ENCODE data around the gene NHERF1. TPM values are rescaled to one million over a fixed set of nuclear protein-coding genes. Genes with fewer than 3 reads are reported as not detected.

Gene NHERF1
- total RNA-seq, 2 donors from 2014 or later = 20.2 to 30.9 TPM

DNA sequence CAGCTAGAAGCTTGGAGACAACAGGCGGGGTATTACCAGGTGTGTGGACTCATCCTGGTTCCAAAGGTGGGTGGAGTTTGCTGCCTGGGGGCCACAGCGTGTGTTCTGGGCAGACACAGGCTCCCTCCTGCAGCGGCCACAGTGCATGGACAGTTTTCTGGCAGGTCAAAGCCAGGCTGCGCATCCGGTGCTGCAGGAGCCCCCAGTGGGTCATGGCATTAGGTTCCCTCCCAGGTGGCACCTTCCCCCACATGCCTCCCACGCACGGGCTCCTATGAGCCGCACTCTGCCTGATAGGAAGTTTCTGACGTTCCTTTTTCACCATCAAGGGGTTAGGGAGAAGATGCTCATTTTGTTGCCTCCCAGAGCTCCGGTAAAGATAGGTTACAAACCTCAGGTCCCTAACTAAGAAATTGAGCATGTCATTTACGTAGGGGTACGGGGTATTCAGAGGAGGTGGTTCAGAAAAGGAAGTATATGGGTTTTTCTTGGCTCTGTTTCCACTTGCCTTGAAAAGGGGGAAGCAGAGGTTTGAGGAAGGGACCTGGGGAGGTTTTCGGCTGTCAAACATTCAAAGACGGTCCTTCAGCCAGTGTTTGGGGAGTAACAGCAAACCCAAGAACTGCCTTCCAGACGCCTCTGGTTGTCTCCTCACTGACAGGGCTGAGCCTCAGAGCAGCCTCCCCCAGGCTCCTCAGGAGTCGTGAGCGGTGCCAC, 60.4 kb downstream of the NHERF1 start:
- Histone ChIP-seq H3K27ac (no peak overlapping the region), H3K4me1 (peaks cover 0 to 38% of the 10 kb centered on the region in 2 donors), H3K36me3 (peaks cover 4% of the 10 kb centered on the region), H3K4me3 (no peak overlapping the region), H3K27me3 (no peaks in the 10 kb centered on the region), H3K9me3 (no peaks in the 10 kb centered on the region)
- DNase-seq (ENCODE audit: low spot score) = no peak
- TF ChIP-seq CTCF (IDR thresholded peaks at IDR 0.05) = no peak

GRCh38 chr17:74810699-74811485, 62.5 kb downstream of the NHERF1 start:
- Histone ChIP-seq H3K27ac (peak overlapping the region in 1 of 2 donors; percentile 17), H3K4me1 (peaks cover 0 to 46% of the 10 kb centered on the region in 2 donors), H3K4me3 (no peak overlapping the region), H3K27me3 (no peaks in the 10 kb centered on the region), H3K9me3 (no peaks in the 10 kb centered on the region), H3K36me3 (no peaks in the 10 kb centered on the region)
- DNase-seq (ENCODE audit: low spot score) = no peak
- TF ChIP-seq CTCF (IDR thresholded peaks at IDR 0.05) = no peak

- no peak for DNase-seq (ENCODE audit: low spot score)
- TF ChIP-seq CTCF (IDR thresholded peaks at IDR 0.05) = no peak
These were observed 63.9 kb downstream of the NHERF1 start for GRCh38 chr17:74812109-74813009.

GRCh38 chr17:74814453-74814852, 66.0 kb downstream of the NHERF1 start:
- H3K27ac ChIP-seq = no peak overlapping the region
- no peak for DNase-seq (ENCODE audit: low spot score)
- peaks cover 0 to 46% of the 10 kb centered on the region in 2 donors for H3K4me1 ChIP-seq
- TF ChIP-seq CTCF (IDR thresholded peaks at IDR 0.05) = peak in 1 of 2 donors; percentile 20
- no peak overlapping the region for H3K4me3 ChIP-seq
- H3K27me3 ChIP-seq = no peaks in the 10 kb centered on the region
- no peaks in the 10 kb centered on the region for H3K9me3 ChIP-seq
- no peaks in the 10 kb centered on the region for H3K36me3 ChIP-seq

More at GRCh38 chr17:74812109-74813009, 63.9 kb downstream of the NHERF1 start:
- Histone ChIP-seq H3K27ac (peak overlapping the region; percentile 70 to 77), H3K36me3 (no peaks in the 10 kb centered on the region), H3K27me3 (no peaks in the 10 kb centered on the region), H3K4me1 (peaks cover 0 to 46% of the 10 kb centered on the region in 2 donors), H3K9me3 (no peaks in the 10 kb centered on the region), H3K4me3 (peak overlapping the region; percentile 20 to 34)

DNA sequence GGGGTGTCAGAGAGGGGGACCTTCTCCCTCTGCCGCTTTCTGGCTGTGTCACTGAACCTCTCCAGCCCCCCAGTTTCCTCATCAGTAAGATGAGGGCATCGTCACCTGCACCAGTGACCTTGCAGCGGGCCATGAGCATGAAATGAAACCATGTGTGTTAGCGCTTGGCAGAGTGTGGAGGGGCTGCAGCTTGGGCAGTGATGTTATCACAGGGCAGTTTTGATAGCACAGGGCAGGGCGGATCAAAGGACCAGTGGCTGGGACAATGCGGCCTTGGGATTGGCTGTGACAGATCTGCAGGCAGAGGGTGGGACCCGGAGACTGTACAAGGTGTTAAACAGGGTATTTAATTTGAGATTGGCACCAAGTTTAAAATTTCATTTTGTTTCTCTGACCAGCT, 66.6 kb downstream of the NHERF1 start:
- H3K4me3 ChIP-seq = no peak overlapping the region
- H3K4me1 ChIP-seq = peaks cover 0 to 46% of the 10 kb centered on the region in 2 donors
- no peaks in the 10 kb centered on the region for H3K27me3 ChIP-seq
- no peak for DNase-seq (ENCODE audit: low spot score)
- no peaks in the 10 kb centered on the region for H3K36me3 ChIP-seq
- H3K9me3 ChIP-seq = no peaks in the 10 kb centered on the region
- H3K27ac ChIP-seq = no peak overlapping the region
- TF ChIP-seq CTCF (IDR thresholded peaks at IDR 0.05) = no peak

Measured in right atrium auricular region (tissue), 2 donors.